Measurements from ENCODE around the gene VRK3.

The VRK3 gene

GRCh38 chr19:49986354-49986753 is 38.8 kb downstream of the VRK3 start:
- no peak for TF ChIP-seq GATA3 (IDR thresholded peaks at IDR 0.05; ENCODE audit: low read depth, low read length)
- no peak for TF ChIP-seq GATA2 (IDR thresholded peaks at IDR 0.05; ENCODE audit: low read depth, low read length)

DNA sequence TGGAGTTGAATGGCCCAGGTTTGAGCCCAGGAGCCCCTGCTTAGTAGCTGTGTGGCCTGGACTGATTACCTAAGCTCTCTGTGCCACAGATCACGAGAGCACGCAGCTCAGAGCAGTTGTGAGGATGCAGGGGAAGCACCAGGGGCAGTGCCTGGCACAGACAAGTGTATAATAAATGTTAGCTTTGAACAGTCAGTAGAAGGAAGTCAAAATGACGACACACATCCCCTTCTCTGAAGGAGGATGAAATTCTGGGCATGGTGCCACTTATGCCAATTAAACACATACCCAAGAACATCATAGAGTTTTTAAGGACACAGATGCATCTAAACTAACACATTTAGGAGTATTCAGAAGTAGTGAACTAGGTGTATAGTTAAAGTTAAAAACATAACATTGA is 39.3 kb downstream of the VRK3 start:
- TF ChIP-seq GATA2 (IDR thresholded peaks at IDR 0.05; ENCODE audit: low read depth, low read length) (no peak), GATA3 (IDR thresholded peaks at IDR 0.05; ENCODE audit: low read depth, low read length) (no peak)

- TF ChIP-seq GATA2 (IDR thresholded peaks at IDR 0.05; ENCODE audit: low read depth, low read length) (no peak), GATA3 (IDR thresholded peaks at IDR 0.05; ENCODE audit: low read depth, low read length) (no peak)
These were observed 40.7 kb downstream of the VRK3 start for GRCh38 chr19:49984491-49984890.

DNA sequence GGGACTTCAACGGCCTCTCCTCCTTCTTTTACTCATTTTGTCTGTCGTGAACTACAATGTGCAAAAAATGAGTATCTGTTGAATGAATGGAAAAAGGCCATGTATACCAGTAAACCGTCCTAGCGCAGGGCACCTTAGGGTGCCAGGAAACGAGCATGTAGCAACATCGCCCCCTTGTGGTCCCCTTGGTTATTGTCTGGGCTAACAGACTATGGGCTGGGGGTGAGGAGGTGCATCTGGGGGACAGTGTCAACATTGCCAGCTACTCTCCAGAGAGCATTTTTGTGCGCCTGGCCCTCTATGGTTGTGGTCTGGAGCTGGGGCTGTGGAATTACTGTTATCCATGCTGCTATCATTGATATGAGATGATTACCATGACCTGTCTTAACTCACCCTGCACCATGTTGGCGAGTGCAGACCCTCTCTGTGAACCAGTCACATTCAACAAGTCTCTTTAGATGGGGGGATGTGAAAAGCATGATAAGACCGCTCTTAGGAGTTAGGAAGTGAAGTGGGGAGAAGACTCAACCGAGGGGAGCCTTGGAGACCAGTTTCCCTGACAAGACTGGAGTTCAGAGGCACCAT is 41.4 kb downstream of the VRK3 start:
- TF ChIP-seq GATA2 (IDR thresholded peaks at IDR 0.05; ENCODE audit: low read depth, low read length) (no peak), GATA3 (IDR thresholded peaks at IDR 0.05; ENCODE audit: low read depth, low read length) (no peak)

- TF ChIP-seq GATA2 (IDR thresholded peaks at IDR 0.05; ENCODE audit: low read depth, low read length) (no peak), GATA3 (IDR thresholded peaks at IDR 0.05; ENCODE audit: low read depth, low read length) (no peak)
These were observed 43.3 kb downstream of the VRK3 start for GRCh38 chr19:49981603-49982593.

DNA sequence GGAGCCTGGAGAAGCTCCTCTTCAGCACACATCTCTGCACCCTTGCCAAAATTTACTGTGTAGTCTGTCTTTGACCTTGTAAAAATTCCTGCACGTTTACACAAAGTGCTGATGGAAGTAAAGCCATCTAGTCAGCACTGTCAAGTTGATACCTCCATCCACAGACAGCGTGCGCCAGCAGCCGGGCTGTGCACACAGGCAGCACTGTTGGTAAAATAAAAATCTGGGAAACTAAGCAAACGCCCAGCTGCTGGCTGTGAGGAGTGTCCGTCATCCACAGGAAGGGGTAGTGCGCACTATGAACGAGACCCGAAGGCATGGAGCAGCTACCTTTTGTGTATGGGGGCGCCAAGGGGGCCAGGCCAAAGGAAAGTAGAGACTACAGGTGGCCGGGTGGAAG is 46.8 kb downstream of the VRK3 start:
- TF ChIP-seq GATA3 (IDR thresholded peaks at IDR 0.05; ENCODE audit: low read depth, low read length) (no peak), GATA2 (IDR thresholded peaks at IDR 0.05; ENCODE audit: low read depth, low read length) (no peak)

- TF ChIP-seq GATA3 (IDR thresholded peaks at IDR 0.05; ENCODE audit: low read depth, low read length) = no peak
- TF ChIP-seq GATA2 (IDR thresholded peaks at IDR 0.05; ENCODE audit: low read depth, low read length) = no peak
These were observed 47.3 kb downstream of the VRK3 start for GRCh38 chr19:49977881-49978280.

DNA sequence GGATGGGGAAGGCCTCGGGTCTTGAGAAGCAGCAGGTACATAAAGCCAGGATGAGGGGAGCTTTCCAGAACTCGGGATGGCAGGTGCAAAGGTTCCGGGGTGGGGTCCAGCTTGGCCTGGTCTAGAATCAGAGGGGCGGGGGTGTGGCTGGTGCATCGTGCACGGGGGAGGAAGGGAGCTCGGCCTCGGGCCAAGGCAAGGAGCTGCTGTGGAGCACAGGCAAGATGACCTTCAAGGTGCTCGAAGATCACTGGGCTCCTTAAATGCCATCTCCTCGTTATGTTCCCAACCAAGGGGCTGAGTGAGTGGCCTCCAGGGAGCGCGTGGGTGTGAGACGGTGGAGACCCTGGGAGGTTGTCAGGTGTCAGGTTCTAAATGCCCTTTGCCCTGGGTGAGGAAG is 48.1 kb downstream of the VRK3 start:
- TF ChIP-seq GATA2 (IDR thresholded peaks at IDR 0.05; ENCODE audit: low read depth, low read length) (no peak), GATA3 (IDR thresholded peaks at IDR 0.05; ENCODE audit: low read depth, low read length) (no peak)

GRCh38 chr19:49976496-49976895 is 48.7 kb downstream of the VRK3 start:
- TF ChIP-seq GATA2 (IDR thresholded peaks at IDR 0.05; ENCODE audit: low read depth, low read length) = no peak
- no peak for TF ChIP-seq GATA3 (IDR thresholded peaks at IDR 0.05; ENCODE audit: low read depth, low read length)

DNA sequence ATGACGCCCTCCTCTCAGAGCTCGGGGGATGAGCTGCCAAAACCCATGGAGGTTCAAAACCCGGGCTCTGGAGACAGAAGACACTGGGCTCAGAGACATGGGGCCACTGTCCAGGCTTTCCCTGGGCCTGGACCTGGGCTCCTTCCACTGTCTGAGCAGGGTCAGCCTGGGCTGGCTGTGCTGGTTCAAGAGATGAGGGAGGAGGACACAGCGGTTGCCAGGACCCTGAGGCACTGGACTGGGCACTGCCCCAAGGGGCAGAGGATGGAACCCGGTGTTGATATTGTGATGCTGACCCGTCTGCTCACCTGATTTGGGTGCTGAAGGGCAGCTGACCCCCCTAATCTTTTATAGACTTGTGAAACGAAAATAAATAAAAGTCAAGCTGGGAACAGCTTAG is 50.1 kb downstream of the VRK3 start:
- no peak for TF ChIP-seq GATA2 (IDR thresholded peaks at IDR 0.05; ENCODE audit: low read depth, low read length)
- no peak for TF ChIP-seq GATA3 (IDR thresholded peaks at IDR 0.05; ENCODE audit: low read depth, low read length)

DNA sequence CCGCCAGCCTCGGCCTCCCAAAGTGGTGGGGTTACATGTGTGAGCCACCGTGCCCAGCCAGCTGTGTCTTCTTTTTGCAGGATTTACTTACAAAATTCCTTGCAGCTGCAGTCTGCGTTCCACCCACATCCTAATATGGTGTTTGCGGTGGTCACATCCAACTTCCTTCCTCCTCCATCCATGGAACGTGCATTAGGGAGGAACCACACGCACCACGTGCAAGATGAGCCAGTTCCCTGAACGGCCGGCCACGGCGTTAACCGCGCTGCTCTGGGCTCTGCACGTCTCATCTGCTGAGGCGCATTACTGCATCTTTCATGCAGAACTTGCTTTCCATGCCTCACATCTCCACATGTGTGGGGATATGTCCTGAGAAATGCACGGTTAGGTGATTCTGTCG is 51.2 kb downstream of the VRK3 start:
- TF ChIP-seq GATA2 (IDR thresholded peaks at IDR 0.05; ENCODE audit: low read depth, low read length) = no peak
- no peak for TF ChIP-seq GATA3 (IDR thresholded peaks at IDR 0.05; ENCODE audit: low read depth, low read length)

DNA sequence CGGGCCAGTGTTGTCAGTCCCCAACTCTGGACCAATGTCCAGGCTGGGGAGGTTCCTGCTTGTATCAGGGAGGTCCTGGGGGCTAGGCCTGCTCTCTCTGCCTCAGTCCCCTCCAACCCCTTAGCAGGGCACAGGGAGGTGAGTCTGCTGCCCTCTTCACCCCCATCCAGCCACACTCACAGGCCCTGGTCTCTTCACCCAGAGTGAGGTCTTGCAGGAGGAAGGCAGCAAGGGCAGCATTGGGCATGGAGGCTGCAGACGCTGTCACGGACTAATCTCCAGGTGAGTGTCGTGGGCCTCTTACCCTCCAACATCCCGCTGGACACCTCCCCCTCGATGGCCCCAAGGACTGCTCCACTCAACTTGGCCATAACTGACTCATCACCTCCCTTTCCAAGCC is 52.3 kb downstream of the VRK3 start:
- TF ChIP-seq GATA3 (IDR thresholded peaks at IDR 0.05; ENCODE audit: low read depth, low read length) (no peak), GATA2 (IDR thresholded peaks at IDR 0.05; ENCODE audit: low read depth, low read length) (no peak)

GRCh38 chr19:49971991-49972411 is 53.2 kb downstream of the VRK3 start:
- TF ChIP-seq GATA2 (IDR thresholded peaks at IDR 0.05; ENCODE audit: low read depth, low read length) (no peak), GATA3 (IDR thresholded peaks at IDR 0.05; ENCODE audit: low read depth, low read length) (no peak)

GRCh38 chr19:49968279-49968922 is 56.8 kb downstream of the VRK3 start:
- no peak for TF ChIP-seq GATA3 (IDR thresholded peaks at IDR 0.05; ENCODE audit: low read depth, low read length)
- TF ChIP-seq GATA2 (IDR thresholded peaks at IDR 0.05; ENCODE audit: low read depth, low read length) = no peak
